ENCODE results near the gene EPHA4. TPM values are rescaled to one million over a fixed set of nuclear protein-coding genes. Genes with fewer than 3 reads are reported as not detected.

The EPHA4 gene
- total RNA-seq, 4 donors from 2014 or later: 10.2 to 42.2 (median 20.6) TPM

DNA sequence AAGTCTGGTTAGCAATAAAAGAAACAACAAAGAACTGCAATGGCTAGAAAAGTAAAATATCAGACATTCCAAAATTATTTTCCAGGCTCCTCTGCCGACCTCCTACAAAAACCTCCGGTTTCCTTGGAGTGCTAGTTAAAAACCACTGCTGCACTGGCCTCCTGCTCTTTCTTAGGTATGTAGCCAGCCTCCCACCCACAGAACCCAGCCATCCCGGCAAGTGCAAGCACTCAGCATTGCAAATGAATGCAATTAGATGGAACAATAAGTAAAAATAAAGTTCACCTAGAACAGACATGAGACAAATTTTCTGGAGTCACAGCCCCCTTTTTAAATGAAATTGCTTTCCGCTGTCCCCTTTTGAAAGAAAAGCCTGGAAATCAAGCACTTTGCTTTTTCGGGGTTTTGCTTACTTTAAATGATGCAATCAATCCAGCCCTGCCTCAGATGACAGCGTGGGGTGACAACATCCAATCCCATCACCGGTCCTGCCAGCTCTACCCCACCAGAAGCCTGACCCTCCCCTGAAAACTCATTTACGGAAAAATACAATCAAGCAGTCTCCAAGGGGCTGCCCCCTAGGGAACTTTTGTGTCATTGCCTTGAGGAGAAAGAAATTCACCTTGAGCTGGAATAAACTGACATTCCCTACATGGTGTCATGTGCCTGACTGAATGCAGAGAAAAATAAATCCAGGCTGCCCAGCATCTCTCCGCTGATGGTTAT lies 199.8 kb downstream of the EPHA4 start:
- Histone ChIP-seq H3K4me3 (no peak overlapping the region), H3K36me3 (no peaks in the 10 kb centered on the region), H3K27me3 (no peaks in the 10 kb centered on the region), H3K4me1 (no peaks in the 10 kb centered on the region), H3K27ac (no peak overlapping the region), H3K9me3 (no peaks in the 10 kb centered on the region)
- WGBS, 2 donors: 43 to 46% methylated on average over 9 of the region's 9 CpGs
- no peak for DNase-seq (ENCODE audit: low spot score in 2 of 2)
- TF ChIP-seq POLR2A (IDR thresholded peaks at IDR 0.05) (no peak), EP300 (IDR thresholded peaks at IDR 0.05) (no peak)
- TF ChIP-seq, protein P1, sequence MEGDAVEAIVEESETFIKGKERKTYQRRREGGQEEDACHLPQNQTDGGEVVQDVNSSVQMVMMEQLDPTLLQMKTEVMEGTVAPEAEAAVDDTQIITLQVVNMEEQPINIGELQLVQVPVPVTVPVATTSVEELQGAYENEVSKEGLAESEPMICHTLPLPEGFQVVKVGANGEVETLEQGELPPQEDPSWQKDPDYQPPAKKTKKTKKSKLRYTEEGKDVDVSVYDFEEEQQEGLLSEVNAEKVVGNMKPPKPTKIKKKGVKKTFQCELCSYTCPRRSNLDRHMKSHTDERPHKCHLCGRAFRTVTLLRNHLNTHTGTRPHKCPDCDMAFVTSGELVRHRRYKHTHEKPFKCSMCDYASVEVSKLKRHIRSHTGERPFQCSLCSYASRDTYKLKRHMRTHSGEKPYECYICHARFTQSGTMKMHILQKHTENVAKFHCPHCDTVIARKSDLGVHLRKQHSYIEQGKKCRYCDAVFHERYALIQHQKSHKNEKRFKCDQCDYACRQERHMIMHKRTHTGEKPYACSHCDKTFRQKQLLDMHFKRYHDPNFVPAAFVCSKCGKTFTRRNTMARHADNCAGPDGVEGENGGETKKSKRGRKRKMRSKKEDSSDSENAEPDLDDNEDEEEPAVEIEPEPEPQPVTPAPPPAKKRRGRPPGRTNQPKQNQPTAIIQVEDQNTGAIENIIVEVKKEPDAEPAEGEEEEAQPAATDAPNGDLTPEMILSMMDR (IDR thresholded peaks at IDR 0.05): no peak

DNA sequence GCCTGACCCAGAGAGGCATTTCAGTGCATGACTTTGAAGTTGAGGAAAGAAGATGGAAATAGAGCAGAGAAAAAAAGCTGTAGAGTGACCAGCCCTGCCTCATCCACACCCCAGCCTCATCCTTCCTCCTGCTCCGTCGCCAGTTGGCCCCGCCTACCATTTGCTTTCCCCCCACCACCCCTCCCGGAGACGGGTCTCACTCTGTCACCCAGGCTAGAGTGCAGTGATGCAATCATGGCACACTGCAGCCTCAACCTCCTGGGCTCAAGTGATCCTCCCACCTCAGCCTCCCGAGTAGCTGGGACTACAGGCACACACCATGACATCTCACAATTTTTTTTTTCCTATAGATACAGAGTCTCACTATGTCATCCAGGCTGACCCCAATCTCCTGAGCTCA lies 200.8 kb downstream of the EPHA4 start:
- DNase-seq (ENCODE audit: low spot score in 2 of 2): no peak
- H3K27ac ChIP-seq: no peak overlapping the region
- no peak overlapping the region for H3K4me3 ChIP-seq
- no peak for TF ChIP-seq EP300 (IDR thresholded peaks at IDR 0.05)
- TF ChIP-seq, protein P1 (IDR thresholded peaks at IDR 0.05): no peak
- TF ChIP-seq POLR2A (IDR thresholded peaks at IDR 0.05): no peak
- no peaks in the 10 kb centered on the region for H3K4me1 ChIP-seq
- 85 to 88% methylated on average over 6 of the region's 6 CpGs for WGBS, 2 donors
- no peaks in the 10 kb centered on the region for H3K27me3 ChIP-seq
- H3K9me3 ChIP-seq: no peaks in the 10 kb centered on the region
- no peaks in the 10 kb centered on the region for H3K36me3 ChIP-seq

DNA sequence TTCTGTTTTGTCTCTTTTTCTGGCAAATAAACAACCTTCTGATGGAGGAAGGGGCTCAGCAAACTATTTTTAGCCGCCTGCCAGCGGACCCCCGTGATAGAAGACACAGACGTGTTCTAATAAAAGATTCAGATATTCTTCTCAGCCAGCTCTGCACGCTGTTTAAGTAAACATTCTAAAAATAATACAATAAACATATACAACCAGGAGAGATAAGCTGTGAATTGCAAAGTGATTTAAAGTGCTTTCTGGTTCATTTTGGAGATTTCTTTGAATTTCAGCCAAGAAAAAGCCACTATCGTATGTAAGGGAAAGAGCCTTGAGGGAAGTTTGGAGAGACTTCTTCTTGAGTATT lies 201.3 kb downstream of the EPHA4 start:
- Histone ChIP-seq H3K9me3 (no peaks in the 10 kb centered on the region), H3K36me3 (no peaks in the 10 kb centered on the region), H3K27ac (no peak overlapping the region), H3K27me3 (no peaks in the 10 kb centered on the region), H3K4me3 (no peak overlapping the region), H3K4me1 (no peaks in the 10 kb centered on the region)
- DNase-seq (ENCODE audit: low spot score in 2 of 2): no peak
- 39 to 51% methylated on average over 6 of the region's 6 CpGs for WGBS, 2 donors
- TF ChIP-seq EP300 (IDR thresholded peaks at IDR 0.05): no peak
- TF ChIP-seq, protein P1 (IDR thresholded peaks at IDR 0.05): no peak
- TF ChIP-seq POLR2A (IDR thresholded peaks at IDR 0.05): no peak

DNA sequence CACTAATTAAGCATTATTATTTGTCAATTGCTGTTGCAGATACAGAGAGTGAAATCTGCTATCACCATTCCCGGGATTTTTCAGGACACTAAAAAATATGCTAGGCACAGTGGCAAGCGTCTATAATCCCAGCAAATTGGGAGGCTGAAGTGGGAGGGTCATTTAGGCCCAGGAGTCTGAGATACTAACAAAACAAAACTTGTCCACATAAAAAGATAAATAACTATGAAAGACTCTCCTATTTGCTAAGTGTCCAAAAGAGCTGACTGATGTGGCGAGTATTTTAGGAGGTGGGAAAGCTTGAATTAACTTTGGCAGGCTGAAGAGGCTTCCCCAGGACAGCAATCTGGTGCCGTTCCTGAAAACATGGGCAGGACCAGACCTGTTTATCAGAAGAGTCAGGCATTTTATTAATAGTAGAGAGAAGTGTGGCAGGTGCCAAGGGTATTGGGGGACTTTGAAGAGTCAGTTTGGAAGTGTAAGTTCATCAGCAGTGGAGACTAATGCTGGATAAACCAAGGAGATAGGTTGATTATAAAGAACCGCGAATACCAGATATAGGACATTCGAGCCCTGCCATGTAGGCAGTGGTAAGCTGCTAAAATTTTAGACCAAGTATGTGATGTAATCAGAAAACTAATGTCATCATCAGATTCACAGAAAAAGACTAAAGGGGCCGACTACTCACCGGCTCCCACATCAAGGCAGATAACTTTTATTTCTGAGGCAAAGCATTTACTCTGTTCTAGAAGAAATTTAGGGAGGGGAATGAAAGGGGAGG lies 201.8 kb downstream of the EPHA4 start:
- TF ChIP-seq, protein P1 (IDR thresholded peaks at IDR 0.05): no peak
- no peak for TF ChIP-seq POLR2A (IDR thresholded peaks at IDR 0.05)
- no peak for TF ChIP-seq EP300 (IDR thresholded peaks at IDR 0.05)
- Histone ChIP-seq H3K27me3 (no peaks in the 10 kb centered on the region), H3K27ac (no peak overlapping the region), H3K36me3 (no peaks in the 10 kb centered on the region), H3K4me3 (no peak overlapping the region), H3K4me1 (no peaks in the 10 kb centered on the region), H3K9me3 (no peaks in the 10 kb centered on the region)
- 85% methylated on average over 9 of the region's 9 CpGs for WGBS, 2 donors
- no peak for DNase-seq (ENCODE audit: low spot score in 2 of 2)
